OCI-LY3 (cell line): ENCODE results near the gene GPR39.

ENCODE experiments used
- H2AFZ ChIP-seq: fragments of 200-600, 300-600 bp; shearing (Covaris generic); 2 replicates; pipeline ENCODE4 v1.6.0; 2014; ENCODE audit warnings: antibody characterized with exemption, low read depth, low read length
- H3K27ac ChIP-seq: fragments of 200-600, 300-600 bp; sonication (generic); 2 replicates; pipeline ENCODE4 v1.5.1; 2014; ENCODE audit warnings: mild to moderate bottlenecking, low read length, moderate library complexity, mixed read lengths
- H3K27me3 ChIP-seq: fragments of 200-600, 300-600 bp; sonication (generic); 2 replicates; pipeline ENCODE4 v1.6.1; 2014; ENCODE audit warnings: low read depth, low read length, mixed read lengths
- H3K36me3 ChIP-seq: fragments of 200-600, 300-600 bp; sonication (generic); replicated peaks from 2 replicates; pipeline ENCODE3; 2014; ENCODE audit warnings: low read depth, low read length, mixed read lengths
- H3K4me1 ChIP-seq: fragments of 300-600, 200-600 bp; sonication (generic); 2 replicates; pipeline ENCODE4 v1.6.1; 2014; ENCODE audit warnings: low read length, mixed read lengths
- H3K4me2 ChIP-seq: fragments of 200-600, 300-600 bp; sonication (generic); 2 replicates; pipeline ENCODE4 v1.6.1; 2014; ENCODE audit warnings: low read length, mixed read lengths
- H3K4me3 ChIP-seq: fragments of 300-600, 200-600 bp; sonication (generic); 2 replicates; pipeline ENCODE4 v1.5.1; 2014; ENCODE audit warnings: antibody characterized with exemption, mild to moderate bottlenecking, low read length, moderate library complexity
- H3K79me2 ChIP-seq: fragments of 300-600, 200-600 bp; shearing (Covaris generic); 2 replicates; pipeline ENCODE4 v1.6.1; 2014; ENCODE audit warnings: mild to moderate bottlenecking, low read length, mixed read lengths
- H3K9ac ChIP-seq: fragments of 300-600, 200-600 bp; shearing (Covaris generic); 2 replicates; pipeline ENCODE4 v1.6.0; 2014; ENCODE audit warnings: mild to moderate bottlenecking, low read length, moderate library complexity
- H3K9me3 ChIP-seq: fragments of 200-600, 300-600 bp; shearing (Covaris generic); 2 replicates; pipeline ENCODE4 v1.6.1; 2014; ENCODE audit warnings: low read length, mixed read lengths; ENCODE audit not compliant: insufficient read depth
- H4K20me1 ChIP-seq: fragments of 200-600, 300-600 bp; sonication (generic); 2 replicates; pipeline ENCODE4 v1.6.1; 2016; ENCODE audit warnings: low read length, mixed read lengths; ENCODE audit not compliant: insufficient read depth
- CTCF ChIP-seq: fragments of 200-600, 300-600 bp; sonication (generic); IDR thresholded peaks from 2 replicates; pipeline ENCODE4 v1.5.1; 2014; ENCODE audit warnings: antibody characterized with exemption, low read length, low read depth
- EZH2phosphoT487 ChIP-seq: fragments of 200-600 bp; shearing (Covaris generic); IDR thresholded peaks from 2 replicates; pipeline ENCODE4 v1.6.1; 2018; ENCODE audit warnings: antibody characterized with exemption, mixed run types, low read depth

Gene GPR39

GRCh38 chr2:132542953-132543569 lies 126.5 kb downstream of the GPR39 start:
- H3K79me2 ChIP-seq: no peaks in the 10 kb centered on the region
- TF ChIP-seq EZH2phosphoT487 (no peak), CTCF (no peak)
- no peaks in the 10 kb centered on the region for H3K36me3 ChIP-seq
- H2AFZ ChIP-seq: no peak overlapping the region
- no peaks in the 10 kb centered on the region for H3K27me3 ChIP-seq
- no peaks in the 10 kb centered on the region for H3K4me1 ChIP-seq
- 0 out of 2 replicates have a peak, but pooled peaks cover 3% of the 10 kb centered on the region for H3K9me3 ChIP-seq
- no peak overlapping the region for H3K9ac ChIP-seq
- no peaks in the 10 kb centered on the region for H4K20me1 ChIP-seq
- H3K4me3 ChIP-seq: no peak overlapping the region
- H3K27ac ChIP-seq: no peak overlapping the region
- H3K4me2 ChIP-seq: no peak overlapping the region

GRCh38 chr2:132544006-132544630 lies 127.5 kb downstream of the GPR39 start:
- Histone ChIP-seq H2AFZ (no peak overlapping the region), H3K9ac (no peak overlapping the region), H3K4me1 (no peaks in the 10 kb centered on the region), H3K9me3 (0 out of 2 replicates have a peak, but pooled peaks cover 3% of the 10 kb centered on the region), H3K27ac (no peak overlapping the region), H4K20me1 (no peaks in the 10 kb centered on the region), H3K79me2 (no peaks in the 10 kb centered on the region), H3K27me3 (no peaks in the 10 kb centered on the region), H3K36me3 (no peaks in the 10 kb centered on the region), H3K4me2 (no peak overlapping the region), H3K4me3 (no peak overlapping the region)
- TF ChIP-seq EZH2phosphoT487 (no peak), CTCF (no peak)

- H3K79me2 ChIP-seq: no peaks in the 10 kb centered on the region
- H2AFZ ChIP-seq: no peak overlapping the region
- H3K9ac ChIP-seq: no peak overlapping the region
- no peaks in the 10 kb centered on the region for H3K27me3 ChIP-seq
- no peaks in the 10 kb centered on the region for H4K20me1 ChIP-seq
- H3K4me3 ChIP-seq: no peak overlapping the region
- H3K27ac ChIP-seq: no peak overlapping the region
- no peak overlapping the region for H3K4me2 ChIP-seq
- peak; percentile 78 for TF ChIP-seq CTCF
- no peak for TF ChIP-seq EZH2phosphoT487
- no peaks in the 10 kb centered on the region for H3K4me1 ChIP-seq
- no peaks in the 10 kb centered on the region for H3K36me3 ChIP-seq
- 0 out of 2 replicates have a peak, but pooled peaks cover 3% of the 10 kb centered on the region for H3K9me3 ChIP-seq
Measured at GRCh38 chr2:132547090-132547687, 130.6 kb downstream of the GPR39 start.

- Histone ChIP-seq H3K79me2 (no peaks in the 10 kb centered on the region), H2AFZ (no peak overlapping the region)
- no peak for TF ChIP-seq EZH2phosphoT487
- no peak for TF ChIP-seq CTCF
Measured at GRCh38 chr2:132549935-132550670, 133.5 kb downstream of the GPR39 start.

More at GRCh38 chr2:132549935-132550670, 133.5 kb downstream of the GPR39 start:
- H3K36me3 ChIP-seq: no peaks in the 10 kb centered on the region
- H3K4me1 ChIP-seq: no peaks in the 10 kb centered on the region
- no peak overlapping the region for H3K4me3 ChIP-seq
- H3K27me3 ChIP-seq: no peaks in the 10 kb centered on the region
- no peak overlapping the region for H3K4me2 ChIP-seq
- no peak overlapping the region for H3K9ac ChIP-seq
- no peaks in the 10 kb centered on the region for H3K9me3 ChIP-seq
- H3K27ac ChIP-seq: no peak overlapping the region
- no peaks in the 10 kb centered on the region for H4K20me1 ChIP-seq
